ENCODE data around the gene SPRR2A. TPM values are rescaled to one million over a fixed set of nuclear protein-coding genes. Genes with fewer than 3 reads are reported as not detected.

SPRR2A gene
- total and polyA plus RNA-seq, 2 of the 13 experiments (the other 11 are each of a cell fraction or from before 2014, with no cell fraction given): not detected

GRCh38 chr1:153030895-153031294, 26.4 kb downstream of the SPRR2A start, which contains the start of gene SPRR1B:
Gene SPRR1B (plus strand): TSS chr1:153031203. CDS start chr1:153032346, 1,143 bp downstream.
- DNase-seq (ENCODE audit: low spot score): no peak
- FAIRE-seq: no peak

More at GRCh38 chr1:153030895-153031294, 26.4 kb downstream of the SPRR2A start, which contains the start of gene SPRR1B:
- no peak for TF ChIP-seq PCBP1 (IDR thresholded peaks at IDR 0.05; ENCODE audit: borderline replicate concordance, low read depth, low read length)
- no peak for TF ChIP-seq PREB (CRISPR knock-in tag; IDR thresholded peaks at IDR 0.05)
- no peak for TF ChIP-seq ARNT2 (CRISPR knock-in tag; IDR thresholded peaks at IDR 0.05; ENCODE audit: low read depth)
- TF ChIP-seq SNAPC4 (CRISPR knock-in tag; IDR thresholded peaks at IDR 0.05): no peak
- TF ChIP-seq RAD51 (IDR thresholded peaks at IDR 0.05; ENCODE audit: borderline replicate concordance): no peak
- no peak for TF ChIP-seq TBX3 (IDR thresholded peaks at IDR 0.05; ENCODE audit: borderline replicate concordance)
- no peak for TF ChIP-seq DPF2 (CRISPR knock-in tag; IDR thresholded peaks at IDR 0.05; ENCODE audit: borderline replicate concordance, low read depth)
- TF ChIP-seq GTF2F1 (IDR thresholded peaks at IDR 0.05; ENCODE audit: low read length): no peak
- TF ChIP-seq RBM39 (IDR thresholded peaks at IDR 0.05; ENCODE audit: low read depth, low read length, poor library complexity, severe bottlenecking): no peak
- no peak for TF ChIP-seq ZNF235 (CRISPR knock-in tag; IDR thresholded peaks at IDR 0.05; ENCODE audit: borderline replicate concordance)
- TF ChIP-seq SIX4 (CRISPR knock-in tag; IDR thresholded peaks at IDR 0.05): no peak
- no peaks in the 10 kb centered on the region for H3K4me1 ChIP-seq (ENCODE audit: insufficient read depth, low read length)
- no peak within 1 kb of the TSS for H2AFZ ChIP-seq (ENCODE audit: low read length)
- CTCF ChIA-PET (ENCODE audit: low intra/inter-chr PET ratio, low total read pairs): no interaction called here
- no peak for ATAC-seq
- H4K20me1 ChIP-seq (ENCODE audit: insufficient read depth, low read length): no peaks in the 10 kb centered on the region
- no peaks in the 10 kb centered on the region for H3K79me2 ChIP-seq (ENCODE audit: insufficient read depth, low read length)
- in situ Hi-C loops (cut with HindIII; ENCODE audit: extremely low pct_ligation_motif_present, low pct_unique_long_range_greater_than_20kb) (no loop called here), intact Hi-C loops (cut with micrococcal nuclease; ENCODE audit: unreplicated experiment) (no loop called here)
- no peak within 1 kb of the TSS for H3K4me2 ChIP-seq (ENCODE audit: low read depth, low read length)
- no peak within 1 kb of the TSS for H3K9ac ChIP-seq (ENCODE audit: insufficient read depth, low read depth, low read length)
- no peak within 1 kb of the TSS for H3K27ac ChIP-seq (ENCODE audit: extremely low read length, insufficient read depth, low read length)
- no peaks in the 10 kb centered on the region for H3K9me3 ChIP-seq (ENCODE audit: low read length)
- no peaks in the 10 kb centered on the region for H3K27me3 ChIP-seq (ENCODE audit: control insufficient read depth in 1 of 2, insufficient read depth in 2 of 2, low read length in 2 of 2)
- H3K4me3 ChIP-seq (replicated peaks in 1 of 3; ENCODE audit: insufficient read depth in 1 of 3, low read depth in 2 of 3, low read length in 3 of 3): no peak within 1 kb of the TSS
- POLR2A ChIA-PET: no interaction called here
- H3K36me3 ChIP-seq (replicated peaks in 1 of 2; ENCODE audit: control insufficient read depth in 1 of 2, insufficient read depth in 2 of 2, low read length in 2 of 2): no peaks in the 10 kb centered on the region
- no TSS peak for BruUV-seq (replicated peaks)

Measured in HepG2 (cell line).